HG03039 (cell line): ENCODE data around the gene LRRC46.

Source experiments
- ATAC-seq: cut with Tn5 transposase; IDR thresholded peaks from one replicate; pipeline ENCODE4 v1.9.1; 2021; ENCODE audit warnings: mild to moderate bottlenecking, moderate library complexity; ENCODE audit not compliant: unreplicated experiment

The LRRC46 gene

GRCh38 chr17:47873200-47874090 lies 42.0 kb downstream of the LRRC46 start:
- no peak for ATAC-seq

GRCh38 chr17:47875011-47875985 lies 43.8 kb downstream of the LRRC46 start:
- ATAC-seq, result no peak

- no peak for ATAC-seq
Measured at GRCh38 chr17:47877368-47878034, 46.0 kb downstream of the LRRC46 start.

GRCh38 chr17:47878203-47879027 lies 46.9 kb downstream of the LRRC46 start:
- ATAC-seq, result no peak

GRCh38 chr17:47879028-47879585 lies 47.6 kb downstream of the LRRC46 start:
- ATAC-seq, result no peak

GRCh38 chr17:47879776-47880454 lies 48.4 kb downstream of the LRRC46 start:
- no peak for ATAC-seq

- no peak for ATAC-seq
Measured at GRCh38 chr17:47882247-47882646, 50.8 kb downstream of the LRRC46 start.

GRCh38 chr17:47882695-47883588 lies 51.5 kb downstream of the LRRC46 start:
- no peak for ATAC-seq

GRCh38 chr17:47883589-47884426 lies 52.3 kb downstream of the LRRC46 start:
- ATAC-seq, result no peak

GRCh38 chr17:47884427-47884740 lies 52.9 kb downstream of the LRRC46 start:
- ATAC-seq, result no peak

- ATAC-seq, result no peak
Measured at GRCh38 chr17:47884905-47885730, 53.6 kb downstream of the LRRC46 start.
